Endothelial cell (in vitro differentiated cells): ENCODE results near the gene ZC3H12C. TPM values are rescaled to one million over a fixed set of nuclear protein-coding genes. Genes with fewer than 3 reads are reported as not detected.

Experiments
- DNase-seq: peaks from one replicate; pipeline ENCODE4 v3.0.0; 2021; ENCODE audit warnings: low spot score
- H3K27ac Mint-ChIP-seq: one replicate; pipeline ENCODE4 v1.8.0; 2021; ENCODE audit warnings: mixed read lengths, inconsistent platforms; ENCODE audit not compliant: unreplicated experiment
- H3K27me3 Mint-ChIP-seq: one replicate; pipeline ENCODE4 v1.8.0; 2021; ENCODE audit warnings: mild to moderate bottlenecking, moderate library complexity, mixed read lengths, inconsistent platforms; ENCODE audit not compliant: unreplicated experiment
- H3K36me3 Mint-ChIP-seq: one replicate; pipeline ENCODE4 v1.8.0; 2021; ENCODE audit warnings: mild to moderate bottlenecking, low read depth, mixed read lengths, inconsistent platforms; ENCODE audit not compliant: unreplicated experiment
- H3K4me1 Mint-ChIP-seq: one replicate; pipeline ENCODE4 v1.8.0; 2021; ENCODE audit warnings: mild to moderate bottlenecking, mixed read lengths, inconsistent platforms; ENCODE audit not compliant: unreplicated experiment
- H3K4me3 Mint-ChIP-seq: one replicate; pipeline ENCODE4 v1.8.0; 2021; ENCODE audit warnings: mild to moderate bottlenecking, mixed read lengths, inconsistent platforms; ENCODE audit not compliant: unreplicated experiment
- H3K9me3 Mint-ChIP-seq: one replicate; pipeline ENCODE4 v1.8.0; 2021; ENCODE audit warnings: mixed read lengths, inconsistent platforms; ENCODE audit not compliant: unreplicated experiment
- total RNA-seq: library from RNA; stranded (reverse); fragmentation: NEBNext Ultra II Directional; extraction: Animal tissue kit (Norgen Biotek cat#: 25700); gene quantifications from one replicate; pipeline ENCODE4 v1.2.1, GENCODE V29; 2021; ENCODE audit not compliant: unreplicated experiment
- TF ChIP-seq, protein P1 (sequence below): fragments of 200-600 bp; sonication (generic); IDR thresholded peaks from one replicate; pipeline ENCODE4 v1.5.0; 2021; ENCODE audit warnings: antibody characterized with exemption; ENCODE audit not compliant: unreplicated experiment

The ZC3H12C gene
- total RNA-seq, 1 donor from 2014 or later: 6.4 TPM

GRCh38 chr11:110169738-110170137 lies 76.5 kb downstream of the ZC3H12C start:
- TF ChIP-seq, protein P1, sequence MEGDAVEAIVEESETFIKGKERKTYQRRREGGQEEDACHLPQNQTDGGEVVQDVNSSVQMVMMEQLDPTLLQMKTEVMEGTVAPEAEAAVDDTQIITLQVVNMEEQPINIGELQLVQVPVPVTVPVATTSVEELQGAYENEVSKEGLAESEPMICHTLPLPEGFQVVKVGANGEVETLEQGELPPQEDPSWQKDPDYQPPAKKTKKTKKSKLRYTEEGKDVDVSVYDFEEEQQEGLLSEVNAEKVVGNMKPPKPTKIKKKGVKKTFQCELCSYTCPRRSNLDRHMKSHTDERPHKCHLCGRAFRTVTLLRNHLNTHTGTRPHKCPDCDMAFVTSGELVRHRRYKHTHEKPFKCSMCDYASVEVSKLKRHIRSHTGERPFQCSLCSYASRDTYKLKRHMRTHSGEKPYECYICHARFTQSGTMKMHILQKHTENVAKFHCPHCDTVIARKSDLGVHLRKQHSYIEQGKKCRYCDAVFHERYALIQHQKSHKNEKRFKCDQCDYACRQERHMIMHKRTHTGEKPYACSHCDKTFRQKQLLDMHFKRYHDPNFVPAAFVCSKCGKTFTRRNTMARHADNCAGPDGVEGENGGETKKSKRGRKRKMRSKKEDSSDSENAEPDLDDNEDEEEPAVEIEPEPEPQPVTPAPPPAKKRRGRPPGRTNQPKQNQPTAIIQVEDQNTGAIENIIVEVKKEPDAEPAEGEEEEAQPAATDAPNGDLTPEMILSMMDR: no peak
- Mint-ChIP-seq H3K27ac (no peak overlapping the region), H3K36me3 (peaks cover 8% of the 10 kb centered on the region), H3K4me3 (no peak overlapping the region), H3K27me3 (no peaks in the 10 kb centered on the region), H3K4me1 (no peaks in the 10 kb centered on the region), H3K9me3 (no peaks in the 10 kb centered on the region)
- DNase-seq: no peak

- DNase-seq: no peak
- Mint-ChIP-seq H3K4me3 (no peak overlapping the region), H3K27ac (no peak overlapping the region), H3K9me3 (no peaks in the 10 kb centered on the region), H3K4me1 (no peaks in the 10 kb centered on the region), H3K36me3 (no peaks in the 10 kb centered on the region), H3K27me3 (peaks cover 2% of the 10 kb centered on the region)
- TF ChIP-seq, protein P1: no peak
Measured at GRCh38 chr11:110172468-110173065, 79.4 kb downstream of the ZC3H12C start.

DNA sequence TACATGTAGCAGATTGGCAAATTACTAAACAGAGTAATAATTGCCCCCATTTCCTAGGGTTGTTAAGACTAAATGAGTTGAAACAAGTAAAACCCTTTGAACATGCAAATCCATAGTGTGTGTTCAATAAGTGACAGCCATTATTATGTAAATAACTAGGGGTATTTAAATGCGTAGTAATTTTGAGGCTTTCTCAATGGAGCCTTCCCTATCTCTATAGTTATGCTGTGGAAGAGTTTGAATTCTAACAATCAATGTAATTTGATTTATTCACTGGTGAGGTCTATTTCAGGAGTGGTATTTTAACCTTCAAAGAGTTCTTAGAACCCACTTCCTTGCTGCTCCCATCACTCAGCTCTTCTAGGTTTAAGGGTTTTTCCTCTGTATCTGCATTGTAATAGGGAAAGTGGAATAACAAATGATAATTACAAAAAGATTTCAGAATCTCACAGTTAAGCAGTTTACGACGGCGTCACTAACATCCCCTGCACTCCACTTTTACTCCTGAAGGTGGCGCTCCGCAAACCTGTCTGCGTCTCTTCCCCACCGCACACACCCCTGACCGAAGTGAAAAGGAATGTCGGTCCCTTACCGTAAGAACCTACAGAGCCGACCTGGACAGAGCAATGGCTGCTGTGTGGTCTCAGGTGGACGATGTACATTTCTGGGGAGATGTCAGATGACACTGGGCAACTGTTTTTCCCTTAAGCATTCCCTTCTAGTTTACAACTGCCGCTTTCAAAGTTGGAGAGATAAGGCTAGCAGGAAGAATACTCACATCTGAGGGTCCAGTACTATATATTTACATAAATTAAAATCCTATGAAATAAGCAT lies 80.8 kb downstream of the ZC3H12C start:
- H3K9me3 Mint-ChIP-seq: no peaks in the 10 kb centered on the region
- H3K4me1 Mint-ChIP-seq: no peaks in the 10 kb centered on the region
- H3K4me3 Mint-ChIP-seq: no peak overlapping the region
- H3K27me3 Mint-ChIP-seq: peaks cover 5% of the 10 kb centered on the region
- peak overlapping the region; percentile 32 for H3K27ac Mint-ChIP-seq
- no peaks in the 10 kb centered on the region for H3K36me3 Mint-ChIP-seq
- TF ChIP-seq, protein P1: peak; percentile 89
- DNase-seq: peak; percentile 81

DNA sequence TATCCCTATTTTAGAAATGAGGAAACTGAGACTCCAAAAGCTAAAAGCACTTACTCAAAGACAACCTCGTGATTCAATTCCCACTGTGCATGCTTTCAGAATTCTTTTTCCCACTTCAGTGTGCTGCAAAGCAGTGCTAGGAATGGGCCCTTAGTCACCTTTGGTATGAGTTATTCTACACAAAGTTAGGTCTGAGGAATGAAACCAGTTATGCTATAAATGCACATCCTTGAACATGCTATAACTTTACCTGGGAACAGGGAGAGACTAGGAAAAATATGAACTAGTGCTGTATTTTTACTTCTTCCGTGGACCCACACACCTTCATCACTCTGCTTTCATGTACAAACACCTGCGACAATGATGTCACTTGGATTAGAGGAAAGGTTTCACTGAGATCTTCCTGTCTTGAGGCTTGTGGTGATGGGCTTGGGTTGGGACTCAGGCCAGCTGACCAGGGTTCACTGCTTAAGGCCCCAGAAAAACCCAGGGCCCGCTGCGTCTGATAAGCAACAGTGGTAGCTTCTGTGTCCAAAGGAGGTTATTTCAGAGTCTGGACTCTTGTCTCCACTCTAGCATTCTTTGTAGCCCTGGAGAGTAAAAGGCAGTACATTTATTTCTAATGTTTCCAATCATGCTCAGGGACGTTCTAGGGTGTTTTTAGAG lies 81.6 kb downstream of the ZC3H12C start:
- no peaks in the 10 kb centered on the region for H3K4me1 Mint-ChIP-seq
- no peaks in the 10 kb centered on the region for H3K9me3 Mint-ChIP-seq
- H3K27me3 Mint-ChIP-seq: peaks cover 8% of the 10 kb centered on the region
- no peak overlapping the region for H3K27ac Mint-ChIP-seq
- H3K4me3 Mint-ChIP-seq: no peak overlapping the region
- TF ChIP-seq, protein P1: no peak
- DNase-seq: no peak
- H3K36me3 Mint-ChIP-seq: no peaks in the 10 kb centered on the region
